Measurements from ENCODE around the gene PARD3. TPM values are rescaled to one million over a fixed set of nuclear protein-coding genes. Genes with fewer than 3 reads are reported as not detected.

The PARD3 gene
- total RNA-seq, 1 experiment from 2014 or later: 46.3 TPM

GRCh38 chr10:34656661-34657060, 158.4 kb downstream of the PARD3 start:
- CTCF ChIA-PET: interaction anchor here (1.1 to 2.7 kb wide), 6 partner anchors 9 to 338 kb away, joined by 4 to 12 read pairs (median 6); no protein-coding TSS in a partner anchor
- H3K27me3 ChIP-seq (ENCODE audit: insufficient read depth, low read length): no peaks in the 10 kb centered on the region
- H3K36me3 ChIP-seq (ENCODE audit: control insufficient read depth in 1 of 2, insufficient read depth in 2 of 2, low read length in 2 of 2): no peaks in the 10 kb centered on the region
- no peaks in the 10 kb centered on the region for H3K9me3 ChIP-seq (ENCODE audit: control insufficient read depth in 1 of 2, insufficient read depth in 1 of 2, low read depth in 1 of 2, low read length in 2 of 2)
- peaks cover 47% of the 10 kb centered on the region for H3K79me2 ChIP-seq (ENCODE audit: insufficient read depth, low read length)
- no peaks in the 10 kb centered on the region for H3K9me2 ChIP-seq (ENCODE audit: insufficient read depth)
- TF ChIP-seq, protein P1, sequence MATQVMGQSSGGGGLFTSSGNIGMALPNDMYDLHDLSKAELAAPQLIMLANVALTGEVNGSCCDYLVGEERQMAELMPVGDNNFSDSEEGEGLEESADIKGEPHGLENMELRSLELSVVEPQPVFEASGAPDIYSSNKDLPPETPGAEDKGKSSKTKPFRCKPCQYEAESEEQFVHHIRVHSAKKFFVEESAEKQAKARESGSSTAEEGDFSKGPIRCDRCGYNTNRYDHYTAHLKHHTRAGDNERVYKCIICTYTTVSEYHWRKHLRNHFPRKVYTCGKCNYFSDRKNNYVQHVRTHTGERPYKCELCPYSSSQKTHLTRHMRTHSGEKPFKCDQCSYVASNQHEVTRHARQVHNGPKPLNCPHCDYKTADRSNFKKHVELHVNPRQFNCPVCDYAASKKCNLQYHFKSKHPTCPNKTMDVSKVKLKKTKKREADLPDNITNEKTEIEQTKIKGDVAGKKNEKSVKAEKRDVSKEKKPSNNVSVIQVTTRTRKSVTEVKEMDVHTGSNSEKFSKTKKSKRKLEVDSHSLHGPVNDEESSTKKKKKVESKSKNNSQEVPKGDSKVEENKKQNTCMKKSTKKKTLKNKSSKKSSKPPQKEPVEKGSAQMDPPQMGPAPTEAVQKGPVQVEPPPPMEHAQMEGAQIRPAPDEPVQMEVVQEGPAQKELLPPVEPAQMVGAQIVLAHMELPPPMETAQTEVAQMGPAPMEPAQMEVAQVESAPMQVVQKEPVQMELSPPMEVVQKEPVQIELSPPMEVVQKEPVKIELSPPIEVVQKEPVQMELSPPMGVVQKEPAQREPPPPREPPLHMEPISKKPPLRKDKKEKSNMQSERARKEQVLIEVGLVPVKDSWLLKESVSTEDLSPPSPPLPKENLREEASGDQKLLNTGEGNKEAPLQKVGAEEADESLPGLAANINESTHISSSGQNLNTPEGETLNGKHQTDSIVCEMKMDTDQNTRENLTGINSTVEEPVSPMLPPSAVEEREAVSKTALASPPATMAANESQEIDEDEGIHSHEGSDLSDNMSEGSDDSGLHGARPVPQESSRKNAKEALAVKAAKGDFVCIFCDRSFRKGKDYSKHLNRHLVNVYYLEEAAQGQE (IDR thresholded peaks at IDR 0.05; ENCODE audit: low read depth): no peak
- TF ChIP-seq POLR2A (IDR thresholded peaks at IDR 0.05; ENCODE audit: borderline replicate concordance, extremely low read depth, insufficient read depth, insufficient read length): no peak
- no peak for TF ChIP-seq ELF1 (IDR thresholded peaks at IDR 0.05; ENCODE audit: borderline replicate concordance, low read depth)
- TF ChIP-seq FOSL1 (IDR thresholded peaks at IDR 0.05; ENCODE audit: low read depth): no peak
- TF ChIP-seq ZNF274 (IDR thresholded peaks at IDR 0.05; ENCODE audit: low read depth, low read length): no peak
- TF ChIP-seq CEBPB (IDR thresholded peaks at IDR 0.05; ENCODE audit: low read depth): no peak
- TF ChIP-seq SIN3A (IDR thresholded peaks at IDR 0.05; ENCODE audit: low read depth): no peak
- no peak overlapping the region for H3K4me3 ChIP-seq (replicated peaks in 1 of 2; ENCODE audit: low read depth in 1 of 2, low read length in 2 of 2)
- ATAC-seq: no peak
- peaks cover 2 to 7% of the 10 kb centered on the region in 2 experiments; a peak in 1 of 4 replicates for H3K4me1 ChIP-seq (ENCODE audit: control insufficient read depth in 1 of 2, insufficient read depth in 2 of 2, low read length in 2 of 2)
- no peak for DNase-seq (ENCODE audit: low read depth, low spot score)
- RAD21 ChIA-PET (ENCODE audit: low non-redundant PET in 1 of 2, low total read pairs in 2 of 2, uncharacterized antibody in 2 of 2, unreplicated experiment in 2 of 2): interaction anchor here in 1 of 2 experiments (0.6 kb wide), 1 partner anchor 563 kb away, joined by 5 read pairs; no protein-coding TSS in a partner anchor
- H4K20me1 ChIP-seq (ENCODE audit: insufficient read depth): 0 out of 2 replicates have a peak, but pooled peaks cover 4% of the 10 kb centered on the region
- no TSS peak for BruUV-seq (replicated peaks)
- no peak overlapping the region for H2AFZ ChIP-seq (ENCODE audit: low read depth, low read length, poor library complexity, severe bottlenecking)
- POLR2A ChIA-PET: no interaction called here
- intact Hi-C loops (cut with micrococcal nuclease): loop anchor here (5.0 kb wide), 2 partner anchors 306 to 561 kb away; no protein-coding TSS in a partner anchor
- no peak overlapping the region for H3K27ac ChIP-seq (ENCODE audit: low read depth, low read length)
- H3K4me2 ChIP-seq (ENCODE audit: low read length): no peak overlapping the region
- H3K9ac ChIP-seq (ENCODE audit: low read length): no peak overlapping the region

Measured in HCT116 (cell line).